ENCODE data around the gene KCNK7. TPM values are rescaled to one million over a fixed set of nuclear protein-coding genes. Genes with fewer than 3 reads are reported as not detected.
A peak's percentile ranks its signal among the peaks of the same experiment; 100 is the strongest.

Gene KCNK7
- total RNA-seq, 2 donors from 2014 or later: 0.66 to 1.0 TPM

DNA sequence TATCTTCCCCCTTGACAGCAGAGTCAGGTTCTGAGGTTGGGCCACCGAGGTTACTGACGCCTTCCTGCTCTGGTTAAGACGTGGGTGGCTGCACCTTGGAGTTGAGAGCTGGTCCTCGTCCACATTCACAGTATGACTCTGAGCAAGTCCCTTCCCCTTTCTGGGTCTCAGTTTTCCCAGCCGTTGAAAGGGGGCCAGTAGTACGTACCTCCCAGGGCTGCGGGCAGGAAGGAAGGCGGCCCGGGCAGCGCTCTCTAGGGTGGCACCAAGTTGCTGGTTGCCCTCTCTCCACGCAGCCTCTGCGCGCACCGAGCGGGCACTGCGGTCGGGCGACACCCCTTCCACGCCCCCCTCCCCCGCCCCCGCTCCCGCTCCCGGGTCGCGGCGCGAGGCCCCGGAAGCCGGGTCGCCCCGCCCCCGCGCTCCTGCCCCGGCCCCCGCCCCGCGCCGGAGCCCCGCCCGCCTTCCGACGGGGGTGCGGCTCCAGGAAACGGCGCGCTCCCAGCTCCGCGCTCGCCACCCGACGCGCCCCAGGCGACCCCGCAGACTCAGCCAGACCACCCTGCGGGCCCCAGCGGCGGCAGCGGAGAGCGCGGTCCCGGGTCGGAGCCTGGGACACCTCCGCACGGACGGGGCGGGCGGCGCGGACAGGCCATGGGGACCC, 19.9 kb downstream of the KCNK7 start, which contains the start of gene EHBP1L1:
Gene EHBP1L1 (plus strand): TSS at position 486 of the 664 bp plus-strand sequence. CDS start 250 bp downstream, outside the sequence.
- peaks cover 61% of the 10 kb centered on the region for H3K4me1 ChIP-seq
- ATAC-seq: peak; percentile 22
- intact Hi-C loops (cut with DNase I): no loop called here

DNA sequence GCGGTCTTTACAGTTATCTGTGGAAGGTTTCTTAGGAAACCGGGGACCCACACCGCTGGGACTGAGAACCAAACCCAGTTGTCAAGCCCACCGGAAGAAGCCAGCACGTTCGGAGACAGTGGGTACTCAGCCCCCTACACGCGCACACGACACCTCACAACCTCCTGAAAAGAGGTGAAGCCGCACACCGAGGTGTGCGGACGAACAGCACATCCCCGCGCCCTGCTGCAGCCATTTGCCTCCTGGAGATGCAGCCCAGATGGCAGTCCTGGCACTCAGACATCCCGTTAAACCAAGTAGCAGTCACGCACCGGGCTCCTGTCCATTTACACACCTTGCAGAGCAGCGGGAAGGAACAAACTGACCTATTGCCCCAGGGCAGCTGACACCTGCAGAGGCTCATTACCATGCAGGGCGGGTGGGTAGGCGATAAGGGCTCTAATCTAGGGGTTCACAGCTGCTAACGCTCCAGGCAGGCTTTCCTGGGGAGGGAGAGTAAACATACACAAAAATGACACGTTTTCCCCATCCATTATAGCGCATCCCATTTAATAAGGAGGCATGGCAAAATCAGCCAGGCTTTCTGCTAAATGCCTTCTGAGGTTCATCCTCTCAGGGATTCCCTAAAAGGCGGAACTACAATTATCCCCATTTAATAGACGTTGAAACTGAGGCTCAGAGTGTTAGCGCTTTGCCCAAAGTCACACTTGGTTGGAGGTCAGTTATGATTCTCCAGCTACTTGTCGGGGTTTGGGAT, 20.6 kb downstream of the KCNK7 start:
- intact Hi-C loops (cut with DNase I): no loop called here
- H3K4me1 ChIP-seq: peaks cover 61% of the 10 kb centered on the region
- peak; percentile 62 to 85 (median 79) for DNase-seq

More for the DNA sequence above, 19.9 kb downstream of the KCNK7 start, which contains the start of gene EHBP1L1:
- Histone ChIP-seq H3K27me3 (no peaks in the 10 kb centered on the region), H3K36me3 (replicated peaks in 1 of 2; ENCODE audit: insufficient read depth in 1 of 2, low read depth in 2 of 2) (peaks cover 0 to 1% of the 10 kb centered on the region in 2 donors), H3K9me3 (no peaks in the 10 kb centered on the region), H3K4me3 (peak within 1 kb of the TSS in 1 of 2 donors; percentile 3), H3K27ac (peak within 1 kb of the TSS; percentile 72 to 94 (median 86))
- peak in 1 of 3 donors; percentile 24 for TF ChIP-seq POLR2A (IDR thresholded peaks at IDR 0.05)
- TF ChIP-seq, protein P1, sequence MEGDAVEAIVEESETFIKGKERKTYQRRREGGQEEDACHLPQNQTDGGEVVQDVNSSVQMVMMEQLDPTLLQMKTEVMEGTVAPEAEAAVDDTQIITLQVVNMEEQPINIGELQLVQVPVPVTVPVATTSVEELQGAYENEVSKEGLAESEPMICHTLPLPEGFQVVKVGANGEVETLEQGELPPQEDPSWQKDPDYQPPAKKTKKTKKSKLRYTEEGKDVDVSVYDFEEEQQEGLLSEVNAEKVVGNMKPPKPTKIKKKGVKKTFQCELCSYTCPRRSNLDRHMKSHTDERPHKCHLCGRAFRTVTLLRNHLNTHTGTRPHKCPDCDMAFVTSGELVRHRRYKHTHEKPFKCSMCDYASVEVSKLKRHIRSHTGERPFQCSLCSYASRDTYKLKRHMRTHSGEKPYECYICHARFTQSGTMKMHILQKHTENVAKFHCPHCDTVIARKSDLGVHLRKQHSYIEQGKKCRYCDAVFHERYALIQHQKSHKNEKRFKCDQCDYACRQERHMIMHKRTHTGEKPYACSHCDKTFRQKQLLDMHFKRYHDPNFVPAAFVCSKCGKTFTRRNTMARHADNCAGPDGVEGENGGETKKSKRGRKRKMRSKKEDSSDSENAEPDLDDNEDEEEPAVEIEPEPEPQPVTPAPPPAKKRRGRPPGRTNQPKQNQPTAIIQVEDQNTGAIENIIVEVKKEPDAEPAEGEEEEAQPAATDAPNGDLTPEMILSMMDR (IDR thresholded peaks at IDR 0.05): no peak
- WGBS, 2 donors: 3% methylated on average over 50 of the region's 69 CpGs; no CpG with 5 or more reads in 1 of the 2 donors
- DNase-seq: peak; percentile 61 to 73 (median 67)

DNA sequence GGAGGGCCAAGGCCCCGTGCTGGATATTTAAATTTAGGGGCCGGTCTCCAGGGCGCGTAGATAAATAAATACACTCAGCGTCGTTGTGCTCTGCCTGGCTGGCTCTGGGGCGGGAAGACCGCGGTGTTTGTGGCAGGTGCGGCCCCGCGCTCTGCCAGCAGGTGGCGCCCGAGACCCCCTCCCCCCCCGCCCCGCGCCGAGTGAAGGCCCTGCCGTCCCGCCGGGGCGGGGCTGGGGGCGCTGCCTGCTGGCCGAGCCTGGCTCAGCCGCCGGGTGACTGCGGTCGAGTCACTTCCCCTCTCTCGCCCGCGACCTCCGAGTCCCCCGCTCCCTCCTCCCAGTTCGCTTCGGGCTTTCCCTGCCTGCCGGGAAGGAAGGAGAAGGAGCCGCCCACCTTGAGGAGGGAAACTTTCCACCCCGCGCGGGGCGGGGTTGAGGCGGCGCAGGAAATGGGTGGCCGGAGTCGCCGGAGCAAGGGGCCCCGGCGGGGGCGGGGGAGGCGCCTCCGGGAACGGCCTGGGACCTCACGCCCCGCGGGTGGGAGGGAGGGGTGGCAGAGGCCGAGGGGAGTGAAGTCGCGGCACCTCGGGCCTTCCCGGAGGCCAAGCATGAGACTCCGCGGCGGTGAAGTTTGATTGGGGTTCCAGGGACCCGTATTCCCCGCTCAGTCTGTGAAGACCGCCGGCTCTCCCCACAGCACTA, 21.3 kb downstream of the KCNK7 start:
- TF ChIP-seq, protein P1 (IDR thresholded peaks at IDR 0.05): peak; percentile 68 to 100 (median 93)
- TF ChIP-seq POLR2A (IDR thresholded peaks at IDR 0.05): peak in 1 of 3 donors; percentile 15
- 1 to 2% methylated on average over 25 to 56 of the region's 67 CpGs for WGBS, 2 donors
- DNase-seq (peak; percentile 85 to 92 (median 88)), ATAC-seq (peak; percentile 54)
- H3K4me3 ChIP-seq: peak overlapping the region in 1 of 2 donors; percentile 25
- no peaks in the 10 kb centered on the region for H3K36me3 ChIP-seq (replicated peaks in 1 of 2; ENCODE audit: insufficient read depth in 1 of 2, low read depth in 2 of 2)
- no peaks in the 10 kb centered on the region for H3K9me3 ChIP-seq
- peaks cover 64% of the 10 kb centered on the region for H3K4me1 ChIP-seq
- peak overlapping the region; percentile 72 to 94 (median 86) for H3K27ac ChIP-seq
- H3K27me3 ChIP-seq: no peaks in the 10 kb centered on the region
- intact Hi-C loops (cut with DNase I): no loop called here

More for the DNA sequence above, 20.6 kb downstream of the KCNK7 start:
- no peaks in the 10 kb centered on the region for H3K27me3 ChIP-seq
- peak overlapping the region; percentile 72 to 94 (median 86) for H3K27ac ChIP-seq
- ATAC-seq: no peak
- no peaks in the 10 kb centered on the region for H3K9me3 ChIP-seq
- H3K4me3 ChIP-seq: peak overlapping the region in 1 of 2 donors; percentile 25
- H3K36me3 ChIP-seq (replicated peaks in 1 of 2; ENCODE audit: insufficient read depth in 1 of 2, low read depth in 2 of 2): no peaks in the 10 kb centered on the region
- WGBS, 2 donors: 16 to 36% methylated on average over 7 to 28 of the region's 28 CpGs
- peak in 1 of 3 donors; percentile 21 for TF ChIP-seq POLR2A (IDR thresholded peaks at IDR 0.05)
- TF ChIP-seq, protein P1 (IDR thresholded peaks at IDR 0.05): no peak

DNA sequence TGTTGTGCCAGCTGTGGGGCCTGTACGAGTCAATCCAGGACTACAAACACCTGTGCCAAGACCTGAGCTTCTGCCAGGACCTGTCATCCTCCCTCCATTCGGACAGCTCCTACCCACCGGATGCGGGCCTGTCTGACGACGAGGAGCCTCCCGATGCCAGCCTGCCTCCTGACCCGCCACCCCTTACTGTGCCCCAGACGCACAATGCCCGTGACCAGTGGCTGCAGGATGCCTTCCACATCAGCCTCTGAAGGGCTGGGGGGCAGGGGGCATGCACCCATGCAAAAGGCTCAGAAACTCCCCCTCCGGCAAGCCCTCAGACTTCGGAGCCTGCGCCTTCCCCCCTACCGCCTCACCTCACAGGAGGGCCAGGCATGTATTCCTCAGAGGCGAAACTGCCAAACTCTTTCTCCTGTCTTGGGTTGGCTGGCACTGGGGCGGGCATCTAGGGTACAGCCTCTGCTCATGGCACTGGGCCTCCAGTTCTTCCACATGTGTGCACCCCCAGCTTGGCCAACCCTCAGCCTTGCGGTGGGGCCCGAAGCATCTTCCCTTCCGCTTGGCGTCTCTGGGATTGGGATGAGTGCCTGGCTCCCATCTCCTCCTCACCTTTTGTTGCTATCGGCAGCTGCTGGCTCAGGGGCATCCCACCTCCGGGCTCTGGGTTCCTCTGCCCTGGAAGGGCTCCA, 22.1 kb downstream of the KCNK7 start:
- Histone ChIP-seq H3K4me1 (peaks cover 71% of the 10 kb centered on the region), H3K27me3 (no peaks in the 10 kb centered on the region), H3K36me3 (replicated peaks in 1 of 2; ENCODE audit: insufficient read depth in 1 of 2, low read depth in 2 of 2) (no peaks in the 10 kb centered on the region), H3K9me3 (no peaks in the 10 kb centered on the region), H3K27ac (peak overlapping the region; percentile 72 to 94 (median 86)), H3K4me3 (peak overlapping the region in 1 of 2 donors; percentile 49)
- intact Hi-C loops (cut with DNase I): no loop called here
- 22 to 27% methylated on average over 13 to 22 of the region's 22 CpGs for WGBS, 2 donors
- DNase-seq (peak; percentile 41 to 60 (median 50)), ATAC-seq (no peak)
- TF ChIP-seq, protein P1 (IDR thresholded peaks at IDR 0.05): no peak
- TF ChIP-seq POLR2A (IDR thresholded peaks at IDR 0.05): no peak

All from body of pancreas (tissue), 4 donors.